HG03442 (cell line): ENCODE measurements around the gene DEF6.

Experiments used
- ATAC-seq: cut with Tn5 transposase; IDR thresholded peaks from one replicate; pipeline ENCODE4 v1.9.1; 2021; ENCODE audit warnings: mild to moderate bottlenecking, moderate library complexity; ENCODE audit not compliant: unreplicated experiment

The DEF6 gene, protein sequence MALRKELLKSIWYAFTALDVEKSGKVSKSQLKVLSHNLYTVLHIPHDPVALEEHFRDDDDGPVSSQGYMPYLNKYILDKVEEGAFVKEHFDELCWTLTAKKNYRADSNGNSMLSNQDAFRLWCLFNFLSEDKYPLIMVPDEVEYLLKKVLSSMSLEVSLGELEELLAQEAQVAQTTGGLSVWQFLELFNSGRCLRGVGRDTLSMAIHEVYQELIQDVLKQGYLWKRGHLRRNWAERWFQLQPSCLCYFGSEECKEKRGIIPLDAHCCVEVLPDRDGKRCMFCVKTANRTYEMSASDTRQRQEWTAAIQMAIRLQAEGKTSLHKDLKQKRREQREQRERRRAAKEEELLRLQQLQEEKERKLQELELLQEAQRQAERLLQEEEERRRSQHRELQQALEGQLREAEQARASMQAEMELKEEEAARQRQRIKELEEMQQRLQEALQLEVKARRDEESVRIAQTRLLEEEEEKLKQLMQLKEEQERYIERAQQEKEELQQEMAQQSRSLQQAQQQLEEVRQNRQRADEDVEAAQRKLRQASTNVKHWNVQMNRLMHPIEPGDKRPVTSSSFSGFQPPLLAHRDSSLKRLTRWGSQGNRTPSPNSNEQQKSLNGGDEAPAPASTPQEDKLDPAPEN

DNA sequence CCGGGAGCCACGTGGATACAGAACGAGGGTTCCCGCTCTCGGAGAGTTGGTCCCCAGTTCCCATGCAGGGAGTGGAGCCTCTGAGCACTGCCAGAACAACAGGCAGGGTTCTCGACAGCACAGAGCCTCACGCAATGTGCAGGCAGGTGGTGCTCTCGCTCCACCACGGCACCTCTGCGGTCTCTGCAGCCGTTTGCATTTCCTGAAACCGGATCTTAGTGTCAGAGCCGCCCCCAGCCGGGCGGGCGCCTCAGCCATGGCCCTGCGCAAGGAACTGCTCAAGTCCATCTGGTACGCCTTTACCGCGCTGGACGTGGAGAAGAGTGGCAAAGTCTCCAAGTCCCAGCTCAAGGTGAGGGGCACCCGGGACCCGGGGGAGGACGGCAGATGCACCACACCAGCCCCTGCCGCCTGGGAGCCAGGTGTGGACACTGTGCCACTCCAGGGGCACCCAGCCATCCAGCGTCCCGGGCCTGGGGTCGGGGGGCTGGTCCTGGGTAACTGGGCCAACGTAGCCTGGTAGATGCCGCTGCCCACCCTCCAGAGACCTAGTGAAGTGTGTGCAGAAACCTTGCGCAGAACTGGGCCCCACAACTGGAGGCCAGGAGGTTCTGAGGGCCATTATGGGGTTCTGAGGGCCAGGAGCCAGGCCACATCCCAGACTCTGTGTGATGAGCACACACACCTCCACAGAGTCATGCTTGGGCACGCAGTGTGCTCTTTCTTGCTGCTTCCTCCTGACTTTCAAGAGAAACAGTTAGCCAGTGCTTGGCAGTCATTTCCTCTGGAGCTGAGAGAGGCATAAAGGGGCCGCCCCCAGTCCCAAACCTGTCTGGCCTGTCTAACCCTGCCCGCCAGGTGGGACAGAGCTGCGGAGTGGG lies at the start of gene DEF6:
Gene DEF6 (plus strand): TSS at position 218 of the 881 bp plus-strand sequence. CDS start 39 bp downstream, at position 257.
- peak; percentile 75 for ATAC-seq

DNA sequence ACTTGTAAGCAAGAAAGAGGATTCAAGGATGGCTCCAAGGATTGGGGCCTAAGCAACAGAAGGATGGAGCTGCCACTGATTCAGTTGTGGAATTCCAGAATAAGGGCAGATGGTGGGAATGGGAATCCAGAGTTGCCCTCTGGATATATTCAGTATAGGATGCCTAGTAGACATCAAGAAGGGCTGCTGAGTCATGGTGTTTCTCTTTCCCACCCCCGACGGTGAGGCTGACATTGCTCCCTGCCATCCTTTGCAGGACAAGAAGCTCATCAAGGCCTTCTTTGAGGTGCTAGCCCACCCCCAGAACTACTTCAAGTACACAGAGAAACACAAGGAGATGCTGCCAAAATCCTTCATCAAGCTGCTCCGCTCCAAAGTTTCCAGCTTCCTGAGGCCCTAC lies 49.3 kb upstream of the DEF6 start:
- no peak for ATAC-seq

DNA sequence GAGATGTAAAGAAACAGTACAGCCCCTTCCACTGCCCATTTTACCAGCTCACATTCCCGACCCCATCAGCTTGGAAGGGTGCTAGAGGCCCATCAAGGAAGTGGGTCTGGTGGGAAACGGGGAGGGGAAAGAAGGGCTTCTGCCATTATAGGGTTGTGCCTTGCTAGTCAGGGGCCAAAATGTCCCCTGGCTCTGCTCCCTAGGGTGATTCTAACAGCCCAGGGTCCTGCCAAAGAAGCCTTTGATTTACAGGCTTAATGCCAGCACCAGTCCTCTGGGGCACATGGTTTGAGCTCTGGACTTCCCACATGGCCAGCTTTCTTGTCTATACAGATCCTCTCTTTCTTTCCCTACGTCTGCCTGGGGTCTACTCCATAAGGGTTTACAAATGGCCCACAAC lies 48.7 kb upstream of the DEF6 start:
- no peak for ATAC-seq

DNA sequence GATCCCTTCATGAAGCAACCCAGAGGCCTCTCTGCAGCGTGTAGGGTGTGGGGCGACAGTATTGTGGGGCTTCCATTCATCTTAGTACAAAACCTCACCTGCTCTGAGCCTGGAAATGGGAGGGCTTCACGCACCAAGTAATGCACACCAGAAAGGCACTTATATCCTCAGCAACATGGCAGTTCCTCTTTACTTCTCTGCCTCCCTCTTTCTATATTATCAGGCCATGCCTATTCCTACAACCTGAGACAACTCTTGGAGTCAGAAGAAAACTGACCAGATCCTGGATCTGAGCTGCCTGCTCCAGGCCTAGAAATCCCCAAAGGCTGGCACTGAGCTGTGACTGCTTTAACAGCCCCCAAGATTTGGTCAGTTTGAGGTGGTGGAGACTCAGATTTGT lies 45.7 kb upstream of the DEF6 start:
- ATAC-seq = no peak

DNA sequence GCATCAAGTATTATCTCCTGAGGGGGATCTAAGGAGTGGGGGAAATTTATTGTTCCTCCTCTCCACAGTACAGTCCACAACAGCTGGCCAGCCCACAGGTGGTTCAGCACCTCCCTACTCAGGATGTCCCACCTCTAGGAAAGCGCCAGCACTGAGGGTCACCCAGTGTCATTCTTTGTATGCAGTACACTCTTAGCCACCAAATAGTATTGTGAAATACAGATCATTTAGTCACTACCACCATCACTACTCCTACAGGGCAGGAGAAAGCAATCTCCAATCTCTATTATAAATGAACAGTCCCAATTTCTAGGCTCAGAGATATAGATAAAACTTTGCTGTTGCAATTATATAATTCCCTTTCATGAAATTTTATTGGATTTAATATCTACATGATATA lies 44.4 kb upstream of the DEF6 start:
- ATAC-seq = no peak

DNA sequence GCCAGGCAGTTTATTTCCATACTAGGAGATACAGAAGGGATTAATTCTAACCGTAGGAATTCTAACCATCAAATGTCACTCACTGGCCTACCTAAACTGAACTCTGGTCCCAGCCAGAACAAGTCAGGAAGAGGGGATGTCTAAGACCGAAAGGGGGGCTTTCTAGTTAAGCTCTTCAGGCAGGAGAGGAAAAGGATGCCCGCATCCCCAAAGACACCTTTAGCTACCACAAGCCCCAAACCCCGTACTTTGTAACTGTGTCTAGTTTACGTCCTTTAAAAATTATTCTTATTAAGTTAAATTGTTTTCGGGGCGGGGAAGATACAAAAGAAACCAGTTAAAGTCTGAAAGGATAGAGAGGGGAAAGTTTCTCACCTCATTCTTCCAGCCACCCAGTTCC lies 39.3 kb upstream of the DEF6 start:
- ATAC-seq = no peak

DNA sequence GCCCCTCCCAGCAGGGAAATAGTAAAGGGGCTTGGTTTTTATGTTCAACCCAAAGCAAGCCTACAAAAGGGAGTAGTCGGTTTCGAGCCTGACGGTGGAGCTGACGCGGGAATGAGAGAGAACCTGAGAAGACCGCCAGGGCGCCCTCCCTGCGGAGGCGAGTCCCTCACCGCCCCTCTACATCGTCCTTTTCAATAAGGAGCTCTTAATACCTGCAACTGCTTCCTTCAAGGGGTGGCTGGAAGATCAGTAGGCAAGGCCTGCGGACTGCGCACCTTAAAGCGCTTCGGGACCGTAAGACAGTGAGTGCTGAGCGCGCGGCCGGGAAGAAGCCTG lies 38.8 kb upstream of the DEF6 start:
- ATAC-seq = no peak

DNA sequence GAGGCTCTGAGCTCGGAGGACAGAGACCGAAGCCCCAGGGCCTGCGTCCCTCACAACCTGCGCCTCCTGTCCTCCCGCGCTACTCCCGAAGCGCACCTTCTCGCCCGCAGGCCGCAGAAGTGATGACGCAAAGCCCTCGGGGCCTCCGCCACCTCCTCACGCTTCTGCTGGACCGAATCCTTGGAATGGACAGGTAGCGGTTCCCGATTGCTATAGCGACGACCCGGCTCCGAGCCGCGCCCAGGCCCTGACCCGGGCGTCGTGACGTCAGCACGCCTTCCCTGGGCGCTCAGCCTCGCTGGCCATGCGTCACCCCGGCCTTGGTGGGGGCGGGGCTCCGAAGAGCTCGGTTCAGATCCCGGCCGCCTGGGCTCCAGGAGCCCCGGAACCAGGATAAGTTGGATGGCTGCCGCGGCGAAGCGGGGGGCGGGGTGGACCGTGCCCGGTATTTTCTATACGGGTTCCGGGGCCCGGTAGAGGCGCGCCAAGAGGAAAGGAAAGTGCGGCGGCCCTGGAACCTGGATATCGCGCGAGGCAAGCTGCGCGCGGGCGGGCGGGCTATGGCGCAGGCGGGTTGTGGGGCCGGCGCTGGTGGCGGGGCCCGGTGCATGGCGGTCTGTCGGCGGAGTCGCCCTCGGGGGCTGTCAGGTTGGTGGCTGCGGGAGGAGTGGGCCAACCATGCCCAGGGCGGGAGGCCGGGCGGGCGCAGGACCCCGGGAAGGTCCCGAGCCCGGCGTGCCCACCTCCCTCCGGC lies 38.2 kb upstream of the DEF6 start, which contains the start of gene ZNF76:
Gene ZNF76 (plus strand): TSS at position 542 of the 754 bp plus-strand sequence. CDS start 21,417 bp downstream, outside the sequence.
- peak; percentile 77 for ATAC-seq

DNA sequence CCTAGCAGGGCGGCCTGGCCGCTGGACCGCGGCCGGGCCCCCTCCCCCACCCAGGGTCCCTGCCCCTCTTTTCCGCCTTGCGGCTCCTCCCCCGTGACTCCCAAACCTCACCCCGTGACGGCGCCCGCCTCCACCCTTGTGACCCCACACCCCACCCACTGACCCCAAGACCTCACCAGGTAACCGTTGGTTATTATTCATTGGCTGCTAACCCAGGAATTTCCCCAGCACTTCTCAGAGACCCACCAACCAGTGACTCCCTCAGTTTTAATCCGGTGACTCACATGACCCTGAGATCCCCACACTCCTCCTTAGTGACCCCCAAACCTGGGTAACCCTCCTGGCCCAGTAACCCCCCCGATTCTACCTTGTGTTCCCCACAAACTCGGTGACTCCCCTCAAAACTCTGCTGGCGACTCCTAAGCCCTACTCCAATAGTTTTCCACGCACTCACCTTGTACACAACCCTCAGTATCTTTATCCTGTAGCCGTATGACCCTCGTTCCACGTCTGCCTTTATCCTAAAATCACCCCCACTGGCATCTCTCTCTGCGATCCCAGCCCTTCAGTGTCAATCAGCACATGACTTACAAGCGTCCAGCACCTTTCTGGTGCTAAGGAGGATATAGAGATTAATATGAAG lies 37.5 kb upstream of the DEF6 start:
- ATAC-seq = peak; percentile 31

DNA sequence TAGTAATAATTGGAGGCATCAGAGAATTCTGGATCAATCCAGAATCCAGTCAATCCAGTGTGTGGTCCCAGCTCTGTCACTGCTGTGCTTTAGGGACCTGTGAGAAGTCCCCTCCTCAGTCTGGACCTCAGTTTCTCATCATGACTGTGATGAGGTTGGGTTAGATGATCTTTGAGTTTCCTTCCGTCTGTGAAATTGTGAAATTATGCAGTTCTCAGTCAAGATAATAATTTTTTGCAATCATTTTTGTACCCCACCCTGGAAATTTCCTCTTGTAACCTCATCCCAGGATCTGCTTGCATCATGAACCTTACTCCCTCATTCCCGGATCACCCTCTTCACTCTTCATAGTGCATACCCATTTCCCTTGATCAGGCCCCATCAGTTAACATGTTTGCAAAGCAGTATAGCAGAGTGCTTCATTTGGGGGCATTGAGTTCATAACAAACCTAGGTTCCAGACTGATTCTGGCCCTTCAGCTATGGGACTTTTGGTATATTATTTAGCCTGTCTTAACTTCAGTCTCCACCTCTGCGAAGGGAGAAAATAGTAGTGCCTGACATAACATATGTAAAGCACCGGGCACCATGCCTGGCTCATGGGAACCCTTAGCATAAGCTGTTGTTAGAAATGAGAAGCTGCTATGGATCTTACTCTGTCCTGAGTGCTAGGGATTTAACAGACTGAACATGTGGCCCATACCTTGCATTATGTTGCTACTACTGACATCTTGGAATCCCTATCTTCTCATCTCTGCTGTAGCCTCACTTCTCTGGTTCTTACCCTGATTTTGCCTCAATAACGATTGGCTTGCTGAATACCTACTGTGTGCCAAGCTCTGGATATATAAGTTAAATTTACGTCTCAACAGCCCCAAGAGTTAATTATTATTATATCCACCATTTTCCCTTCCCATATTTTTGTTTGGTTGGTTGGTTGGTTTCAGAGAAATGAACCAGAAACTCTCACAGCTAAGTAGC lies 36.7 kb upstream of the DEF6 start:
- ATAC-seq = no peak

DNA sequence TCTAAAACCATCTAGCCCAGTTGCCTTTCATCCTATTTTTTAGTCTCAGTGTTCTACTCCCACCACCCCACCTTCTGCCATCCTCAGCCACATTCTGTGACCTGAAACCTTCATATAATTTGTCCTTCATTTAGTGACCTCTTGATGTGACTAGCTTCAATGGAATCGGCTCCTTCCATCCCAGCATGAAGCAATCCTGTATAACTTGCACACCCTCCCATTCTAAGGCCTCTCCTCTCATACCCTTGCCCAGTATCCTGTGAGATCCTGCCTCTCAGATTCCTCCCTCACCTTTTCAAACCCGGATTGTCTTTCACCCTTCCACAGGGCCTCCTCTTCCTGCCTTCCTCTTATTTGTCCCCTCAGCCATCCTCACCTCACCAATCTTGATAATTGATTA lies 35.0 kb upstream of the DEF6 start:
- ATAC-seq = no peak

DNA sequence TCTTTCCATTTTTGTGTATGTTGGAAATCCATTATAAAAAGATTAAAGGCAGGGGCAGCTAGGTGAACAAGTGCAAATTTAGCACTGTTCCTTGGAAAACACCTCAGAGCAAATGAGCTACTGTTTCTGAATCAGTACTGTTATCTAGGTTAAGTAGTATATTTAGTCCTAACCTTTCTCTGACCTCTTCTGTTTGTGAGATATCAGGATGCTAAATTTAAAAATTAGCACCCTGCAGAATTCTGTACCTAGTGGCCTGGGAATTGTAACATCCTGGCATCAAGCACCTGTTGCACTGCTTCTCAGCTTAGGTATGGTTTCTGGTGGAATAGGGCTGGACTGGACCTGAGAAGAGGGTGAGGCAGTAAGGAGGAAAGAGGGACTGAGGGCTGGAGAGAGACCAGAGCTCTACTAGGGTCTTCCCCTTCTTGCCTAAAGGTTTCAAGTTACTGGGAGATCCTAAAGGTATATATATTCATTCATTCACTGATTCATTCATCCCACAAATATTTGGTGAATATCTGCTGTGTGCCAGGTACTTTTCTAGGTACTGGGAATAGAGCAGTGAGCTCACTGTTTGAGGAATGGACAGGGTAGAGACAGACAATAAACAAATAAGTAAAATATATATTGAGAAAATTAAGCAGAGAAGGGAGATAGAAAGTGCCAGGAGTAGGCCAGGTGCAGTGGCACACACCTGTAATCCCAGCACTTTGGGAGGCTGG lies 32.9 kb upstream of the DEF6 start:
- ATAC-seq = no peak

DNA sequence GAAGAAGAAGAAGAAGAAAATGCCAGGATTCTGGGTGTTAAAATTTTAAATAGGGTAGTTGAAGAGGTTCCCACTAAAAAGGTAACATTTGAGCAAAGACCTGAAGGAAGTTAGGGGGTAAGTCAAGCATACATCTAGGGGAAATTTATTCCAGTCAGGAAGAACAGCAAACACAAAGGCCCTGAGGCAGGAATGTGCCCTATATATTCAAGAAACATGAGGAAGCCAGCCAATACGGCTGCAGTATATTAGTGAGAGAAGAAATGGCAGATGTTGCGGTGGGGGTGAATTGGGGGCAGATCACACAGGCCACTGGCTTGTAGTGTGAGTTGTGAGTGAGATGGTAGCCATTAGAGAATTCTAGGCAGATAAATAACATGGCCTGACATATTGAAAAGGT lies 32.1 kb upstream of the DEF6 start:
- ATAC-seq = no peak

DNA sequence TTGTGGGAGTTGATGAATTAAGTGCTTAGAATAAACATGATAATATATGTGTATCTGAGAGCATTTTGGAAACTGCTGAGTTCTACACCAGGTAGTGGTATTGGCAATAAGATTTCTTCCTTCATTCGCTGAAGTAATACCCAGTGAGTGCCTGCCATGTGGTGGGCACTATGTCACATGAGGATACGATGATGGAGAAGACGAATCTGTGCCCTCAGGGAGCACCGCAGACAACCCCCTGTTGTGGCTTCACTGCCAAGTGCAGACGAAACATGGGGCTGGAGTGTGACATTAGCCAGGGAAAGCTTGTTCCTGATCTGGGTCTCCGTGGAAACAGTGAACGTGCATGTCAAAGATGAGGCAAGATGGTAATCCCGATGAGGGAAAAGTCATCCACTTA lies 30.2 kb upstream of the DEF6 start:
- ATAC-seq = no peak

DNA sequence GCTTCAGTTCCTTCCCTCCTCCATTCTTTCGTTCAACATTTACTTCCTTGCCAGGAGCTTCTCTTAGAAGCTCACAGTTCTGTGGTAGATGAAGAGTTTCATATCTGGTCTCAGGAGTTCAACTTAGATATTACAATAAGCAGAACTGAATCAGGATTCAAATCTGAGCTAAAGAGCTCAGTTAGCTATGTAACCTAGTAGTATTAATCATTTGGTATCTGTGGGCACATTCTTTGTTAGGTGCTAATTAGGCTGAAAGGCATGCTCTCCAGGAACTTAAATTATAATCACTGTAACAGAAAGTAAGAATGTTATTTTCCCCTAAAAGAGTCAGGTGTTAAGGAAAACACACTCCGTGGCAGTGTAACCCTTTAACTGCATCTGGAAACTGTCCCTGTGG lies 29.7 kb upstream of the DEF6 start:
- no peak for ATAC-seq

DNA sequence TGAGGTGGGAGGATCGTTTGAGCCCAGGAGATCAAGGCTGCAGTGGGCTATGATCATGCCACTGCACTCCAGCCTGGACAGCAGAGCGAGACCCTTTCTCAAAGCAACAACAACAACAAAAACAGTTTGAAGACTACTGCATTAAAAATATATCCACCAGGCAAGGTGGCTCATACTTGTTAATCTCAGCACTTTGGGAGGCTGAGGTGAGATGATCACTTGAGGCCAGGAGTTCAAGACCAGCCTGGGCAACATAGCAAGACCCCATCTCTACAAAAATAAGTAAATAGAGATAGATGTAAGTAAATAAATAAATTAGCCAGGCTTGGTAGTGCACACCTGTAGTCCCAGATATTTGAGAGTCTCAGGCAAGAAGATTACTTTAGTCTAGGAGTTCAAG lies 25.6 kb upstream of the DEF6 start:
- ATAC-seq = no peak

DNA sequence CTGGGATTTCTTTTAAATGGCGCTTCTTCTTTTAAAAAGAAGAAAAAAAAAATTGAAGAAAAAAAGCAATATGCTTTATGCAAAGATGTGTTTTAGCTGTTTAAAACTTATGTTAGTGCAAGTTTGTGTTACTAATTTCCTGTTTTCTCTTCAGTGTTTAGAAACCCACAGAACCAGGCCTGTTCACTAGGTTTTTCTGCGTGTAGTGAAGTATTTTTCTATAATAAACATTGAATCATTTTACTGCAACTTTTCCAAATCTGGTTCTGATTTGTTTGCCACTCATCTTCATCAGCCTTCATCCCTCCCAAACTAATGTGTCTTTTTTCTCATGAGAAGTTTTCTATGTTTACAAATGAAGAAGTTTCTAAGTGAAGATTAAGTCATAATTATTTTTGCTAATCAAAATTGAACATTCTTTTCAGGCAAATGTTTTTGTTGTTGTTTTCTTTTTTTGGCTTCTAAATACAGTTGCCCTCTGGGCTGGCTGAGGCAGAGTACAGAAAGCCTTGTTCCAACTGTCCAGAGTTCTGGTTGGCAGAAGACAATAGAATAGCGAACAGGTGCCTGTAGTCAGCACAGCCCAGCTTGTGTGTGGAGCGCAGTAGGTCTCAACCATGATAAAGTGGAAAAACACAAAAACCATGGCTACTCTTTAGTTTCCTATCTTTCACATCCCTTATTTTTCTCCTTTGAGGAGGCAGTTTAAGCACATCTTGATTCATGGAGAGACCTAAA lies 23.6 kb upstream of the DEF6 start:
- no peak for ATAC-seq

DNA sequence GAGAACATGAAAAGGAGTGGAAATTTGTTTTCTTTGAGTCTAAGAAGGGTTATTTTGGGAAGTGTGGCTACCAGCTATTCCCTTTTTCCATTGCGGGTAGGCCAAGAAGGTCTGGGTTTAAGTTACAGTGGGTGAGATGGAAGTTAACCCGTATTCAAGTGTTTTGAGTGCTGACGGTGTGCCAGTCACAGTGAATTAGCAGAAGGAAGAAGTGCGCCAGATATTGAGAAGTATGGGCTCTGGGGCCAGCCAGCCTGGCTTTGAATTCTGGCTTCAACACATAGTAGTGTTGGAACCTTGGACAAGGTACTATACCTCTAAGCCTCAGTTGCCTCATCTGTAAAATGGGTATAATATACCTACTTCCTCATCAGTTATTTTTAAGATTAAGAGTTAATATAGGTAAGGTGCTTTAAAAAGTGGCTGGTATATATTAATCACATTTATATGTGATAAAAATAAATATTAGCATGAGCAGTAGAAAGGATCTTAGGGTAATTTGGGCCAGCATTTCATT lies 21.8 kb upstream of the DEF6 start:
- no peak for ATAC-seq
